ENCODE results near the gene FANCC.

Gene FANCC

DNA sequence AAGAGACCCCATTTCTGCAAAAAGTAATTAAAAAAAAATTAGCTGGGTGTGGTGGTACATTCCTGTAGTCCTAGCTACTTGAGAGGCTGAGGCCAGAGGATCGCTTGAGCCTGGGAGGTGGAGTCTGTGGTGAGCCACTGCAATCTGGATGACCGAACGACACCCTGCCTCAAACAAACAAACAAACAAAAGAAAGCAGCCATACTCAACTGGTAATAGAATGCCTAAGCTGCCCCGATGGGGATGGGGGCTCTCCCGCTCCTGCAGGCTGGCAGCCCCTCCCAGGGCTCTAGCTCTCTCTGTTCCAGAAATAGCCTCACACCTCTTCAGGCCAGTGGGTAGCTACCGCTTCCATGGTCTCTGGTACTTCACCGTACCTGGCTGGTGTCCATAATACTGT lies 241.8 kb downstream of the FANCC start:
- POLR2A ChIA-PET: no interaction called here
- TF ChIP-seq, protein P1, sequence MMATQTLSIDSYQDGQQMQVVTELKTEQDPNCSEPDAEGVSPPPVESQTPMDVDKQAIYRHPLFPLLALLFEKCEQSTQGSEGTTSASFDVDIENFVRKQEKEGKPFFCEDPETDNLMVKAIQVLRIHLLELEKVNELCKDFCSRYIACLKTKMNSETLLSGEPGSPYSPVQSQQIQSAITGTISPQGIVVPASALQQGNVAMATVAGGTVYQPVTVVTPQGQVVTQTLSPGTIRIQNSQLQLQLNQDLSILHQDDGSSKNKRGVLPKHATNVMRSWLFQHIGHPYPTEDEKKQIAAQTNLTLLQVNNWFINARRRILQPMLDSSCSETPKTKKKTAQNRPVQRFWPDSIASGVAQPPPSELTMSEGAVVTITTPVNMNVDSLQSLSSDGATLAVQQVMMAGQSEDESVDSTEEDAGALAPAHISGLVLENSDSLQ (IDR thresholded peaks at IDR 0.05): no peak
- TF ChIP-seq CTBP1 (IDR thresholded peaks at IDR 0.05; ENCODE audit: borderline replicate concordance): no peak
- no peak for TF ChIP-seq ZNF384 (IDR thresholded peaks at IDR 0.05)
- TF ChIP-seq TARDBP (IDR thresholded peaks at IDR 0.05): no peak
- no peak for TF ChIP-seq LEF1 (IDR thresholded peaks at IDR 0.05; ENCODE audit: borderline replicate concordance)
- TF ChIP-seq BHLHE40 (IDR thresholded peaks at IDR 0.05; ENCODE audit: borderline replicate concordance): no peak
- TF ChIP-seq ARNT (IDR thresholded peaks at IDR 0.05): no peak
- TF ChIP-seq FOXK2 (IDR thresholded peaks at IDR 0.05): no peak
- TF ChIP-seq SP1 (IDR thresholded peaks at IDR 0.05): no peak
- no peak for TF ChIP-seq SUZ12 (IDR thresholded peaks at IDR 0.05)
- no peak for TF ChIP-seq NFRKB (IDR thresholded peaks at IDR 0.05)
- no peak for TF ChIP-seq FOXM1 (IDR thresholded peaks at IDR 0.05; ENCODE audit: borderline replicate concordance)
- TF ChIP-seq ELF4 (IDR thresholded peaks at IDR 0.05): no peak
- TF ChIP-seq FOXA1 (IDR thresholded peaks at IDR 0.05): no peak
- no peak for TF ChIP-seq HDGF (IDR thresholded peaks at IDR 0.05; ENCODE audit: borderline replicate concordance)
- no peak for TF ChIP-seq L3MBTL2 (conservative IDR thresholded peaks at IDR 0.05)
- DNase-seq (ENCODE audit: extremely low spot score): no peak
- CTCF ChIA-PET: no interaction called here

DNA sequence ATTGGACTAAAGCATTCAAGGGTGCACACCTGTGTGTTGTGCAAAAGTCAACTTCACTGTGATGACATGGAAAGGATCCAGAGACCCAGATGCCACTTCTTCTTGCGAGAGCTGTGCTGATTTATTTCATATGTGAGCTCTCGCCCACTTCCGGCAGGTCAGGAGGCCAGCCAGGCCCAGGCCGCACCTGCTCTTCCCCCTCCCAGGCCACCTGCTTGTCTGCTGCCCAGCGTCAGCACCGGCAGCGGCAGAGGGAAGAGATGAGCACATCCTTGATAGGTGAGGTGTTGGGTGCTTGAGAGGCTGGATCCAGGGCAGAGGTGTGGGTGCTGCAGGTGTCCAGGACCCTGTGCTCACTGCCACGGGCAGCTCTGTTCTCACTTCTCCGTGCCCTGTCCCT lies 242.9 kb downstream of the FANCC start:
- TF ChIP-seq LEF1 (IDR thresholded peaks at IDR 0.05; ENCODE audit: borderline replicate concordance) (no peak), ZNF384 (IDR thresholded peaks at IDR 0.05) (no peak), FOXK2 (IDR thresholded peaks at IDR 0.05) (no peak), SP1 (IDR thresholded peaks at IDR 0.05) (no peak), BHLHE40 (IDR thresholded peaks at IDR 0.05; ENCODE audit: borderline replicate concordance) (no peak), NFRKB (IDR thresholded peaks at IDR 0.05) (no peak), FOXA1 (IDR thresholded peaks at IDR 0.05) (no peak), ARNT (IDR thresholded peaks at IDR 0.05) (no peak)
- TF ChIP-seq, protein P1 (IDR thresholded peaks at IDR 0.05): no peak
- POLR2A ChIA-PET: no interaction called here
- CTCF ChIA-PET: no interaction called here
- DNase-seq (ENCODE audit: extremely low spot score): no peak

- TF ChIP-seq ELF4 (IDR thresholded peaks at IDR 0.05) (no peak), ARNT (IDR thresholded peaks at IDR 0.05) (no peak), SP1 (IDR thresholded peaks at IDR 0.05) (no peak)
- DNase-seq (ENCODE audit: extremely low spot score): no peak
- ChIA-PET POLR2A (no interaction called here), CTCF (no interaction called here)
These were observed 243.6 kb downstream of the FANCC start for GRCh38 chr9:95073918-95074317.

GRCh38 chr9:95073042-95073607 lies 244.4 kb downstream of the FANCC start:
- no peak for TF ChIP-seq TARDBP (IDR thresholded peaks at IDR 0.05)
- TF ChIP-seq ELF4 (IDR thresholded peaks at IDR 0.05): no peak
- TF ChIP-seq FOXK2 (IDR thresholded peaks at IDR 0.05): no peak
- TF ChIP-seq NFRKB (IDR thresholded peaks at IDR 0.05): no peak
- no peak for TF ChIP-seq BHLHE40 (IDR thresholded peaks at IDR 0.05; ENCODE audit: borderline replicate concordance)
- TF ChIP-seq SUZ12 (IDR thresholded peaks at IDR 0.05): no peak
- TF ChIP-seq SP1 (IDR thresholded peaks at IDR 0.05): no peak
- TF ChIP-seq CTBP1 (IDR thresholded peaks at IDR 0.05; ENCODE audit: borderline replicate concordance): no peak
- no peak for TF ChIP-seq HDGF (IDR thresholded peaks at IDR 0.05; ENCODE audit: borderline replicate concordance)
- TF ChIP-seq ARNT (IDR thresholded peaks at IDR 0.05): no peak
- no peak for TF ChIP-seq ZNF384 (IDR thresholded peaks at IDR 0.05)
- TF ChIP-seq FOXM1 (IDR thresholded peaks at IDR 0.05; ENCODE audit: borderline replicate concordance): no peak
- TF ChIP-seq L3MBTL2 (conservative IDR thresholded peaks at IDR 0.05): no peak
- TF ChIP-seq LEF1 (IDR thresholded peaks at IDR 0.05; ENCODE audit: borderline replicate concordance): no peak
- TF ChIP-seq, protein P1 (IDR thresholded peaks at IDR 0.05): no peak
- no peak for TF ChIP-seq FOXA1 (IDR thresholded peaks at IDR 0.05)
- CTCF ChIA-PET: interaction anchor here (1.0 kb wide), 1 partner anchor 393 kb away, joined by 3 read pairs; no protein-coding TSS in a partner anchor
- POLR2A ChIA-PET: no interaction called here

GRCh38 chr9:95071925-95072324 lies 245.6 kb downstream of the FANCC start:
- ChIA-PET CTCF (interaction anchor here (1.0 kb wide), 1 partner anchor 391 kb away, joined by 3 read pairs; no protein-coding TSS in a partner anchor), POLR2A (no interaction called here)
- no peak for TF ChIP-seq BHLHE40 (IDR thresholded peaks at IDR 0.05; ENCODE audit: borderline replicate concordance)
- no peak for TF ChIP-seq FOXK2 (IDR thresholded peaks at IDR 0.05)
- TF ChIP-seq ZNF384 (IDR thresholded peaks at IDR 0.05): no peak
- DNase-seq (ENCODE audit: extremely low spot score): no peak

More at GRCh38 chr9:95073042-95073607, 244.4 kb downstream of the FANCC start:
- no peak for DNase-seq (ENCODE audit: extremely low spot score)

DNA sequence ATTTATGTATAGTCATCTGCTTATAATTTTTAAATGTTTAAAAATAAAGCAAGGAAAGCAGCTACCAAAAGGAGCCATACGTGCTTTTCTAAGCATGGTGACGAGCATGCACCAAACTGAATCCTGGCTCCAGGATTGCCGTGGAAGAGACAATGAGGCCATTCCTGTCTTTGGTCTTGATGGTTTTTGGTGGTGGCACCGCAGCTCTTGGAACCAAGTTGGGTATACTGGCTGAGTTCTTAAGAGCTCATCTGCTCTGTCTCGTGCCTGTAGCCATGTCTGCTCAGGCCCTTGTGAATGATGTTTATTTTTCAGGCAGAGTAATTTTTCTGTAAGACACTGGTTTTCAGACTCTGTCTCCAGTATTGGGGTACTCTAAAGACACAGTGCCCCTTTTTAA lies 246.1 kb downstream of the FANCC start:
- TF ChIP-seq FOXK2 (IDR thresholded peaks at IDR 0.05) (no peak), ZNF384 (IDR thresholded peaks at IDR 0.05) (no peak), SUZ12 (IDR thresholded peaks at IDR 0.05) (no peak)
- ChIA-PET CTCF (no interaction called here), POLR2A (no interaction called here)
- no peak for DNase-seq (ENCODE audit: extremely low spot score)

DNA sequence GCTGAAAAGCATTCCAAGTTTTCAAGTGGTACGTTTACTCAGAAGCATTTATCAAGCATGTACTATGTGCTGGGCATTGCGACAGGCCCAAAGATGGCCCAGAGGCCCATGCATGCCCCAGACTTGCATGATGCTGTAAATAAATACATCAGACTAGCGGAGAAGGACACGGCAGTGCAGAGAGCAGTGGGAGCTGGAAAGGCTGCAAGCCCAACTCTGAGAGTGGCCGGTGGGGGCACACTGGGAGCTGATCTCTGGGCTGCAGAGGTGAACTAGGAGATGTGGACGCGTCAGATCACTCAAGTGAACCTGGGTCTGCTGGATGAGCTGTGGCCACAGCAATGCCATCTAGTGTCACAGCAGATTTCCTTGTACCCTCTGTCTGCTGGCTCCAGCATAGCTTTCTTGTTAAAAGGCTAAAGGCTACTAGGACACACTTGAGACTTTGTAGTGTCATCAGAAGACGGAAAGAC lies 246.9 kb downstream of the FANCC start:
- ChIA-PET CTCF (no interaction called here), POLR2A (no interaction called here)
- TF ChIP-seq ARNT (IDR thresholded peaks at IDR 0.05) (no peak), HDGF (IDR thresholded peaks at IDR 0.05; ENCODE audit: borderline replicate concordance) (no peak), TARDBP (IDR thresholded peaks at IDR 0.05) (no peak), NFRKB (IDR thresholded peaks at IDR 0.05) (no peak), SUZ12 (IDR thresholded peaks at IDR 0.05) (no peak), BHLHE40 (IDR thresholded peaks at IDR 0.05; ENCODE audit: borderline replicate concordance) (no peak), SP1 (IDR thresholded peaks at IDR 0.05) (no peak), ZNF384 (IDR thresholded peaks at IDR 0.05) (no peak), LEF1 (IDR thresholded peaks at IDR 0.05; ENCODE audit: borderline replicate concordance) (no peak), ELF4 (IDR thresholded peaks at IDR 0.05) (no peak), CTBP1 (IDR thresholded peaks at IDR 0.05; ENCODE audit: borderline replicate concordance) (no peak)
- TF ChIP-seq, protein P1 (IDR thresholded peaks at IDR 0.05): no peak
- no peak for DNase-seq (ENCODE audit: extremely low spot score)

All from HEK293T (cell line).